Adrenal gland (tissue), 19 donors: ENCODE results near the gene POLR3B. TPM values are rescaled to one million over a fixed set of nuclear protein-coding genes. Genes with fewer than 3 reads are reported as not detected.
A peak's percentile ranks its signal among the peaks of the same experiment; 100 is the strongest.

Experiments
- DNase-seq, 7 donors: peaks; one replicate each; pipeline ENCODE4 v3.0.0-alpha.2; 2019 to 2020
- H3K27ac ChIP-seq, 5 donors: fragments of 200-600 bp; sonication (generic) in 4 of 5; 1 replicate in 3 of 5; 2 replicates in 2 of 5; pipeline versions ENCODE4 v1.5.1 to v1.8.0; 2016 to 2020; ENCODE audit warnings: mild to moderate bottlenecking in 1 of 5
- H3K27me3 ChIP-seq: fragments of 200-600 bp; 2 replicates; pipeline ENCODE4 v1.8.0; 2021
- H3K36me3 ChIP-seq, 2 donors: fragments of 200-600 bp; replicated peaks in 1 of 2; 1 replicate in 1 of 2; 2 replicates in 1 of 2; pipeline versions ENCODE4 v1.5.1 to v1.8.0; 2018 to 2022
- H3K4me1 ChIP-seq, 2 donors: fragments of 200-600 bp; replicated peaks in 1 of 2; 1 replicate in 1 of 2; 2 replicates in 1 of 2; pipeline versions ENCODE4 v1.5.1 to v1.8.0; 2018 to 2021
- H3K4me3 ChIP-seq, 4 donors: fragments of 200-600 bp; sonication (generic) in 3 of 4; one replicate each; pipeline ENCODE4 v1.5.1; 2016 to 2018
- H3K9me3 ChIP-seq, 3 donors: fragments of 200-600 bp; sonication (generic) in 1 of 3; replicated peaks in 1 of 3; 1 replicate in 2 of 3; 2 replicates in 1 of 3; pipeline versions ENCODE4 v1.5.1 to v1.8.0; 2016 to 2021
- CTCF ChIP-seq, 6 experiments: fragments of 450-650 bp in 4 of 6; fragments of 200-600 bp in 2 of 6; sonication (generic) in 1 of 6; IDR thresholded peaks; 1 replicate in 5 of 6; 2 replicates in 1 of 6; pipeline versions ENCODE4 v1.5.1 to v1.8.0; 2016 to 2021; ENCODE audit warnings: antibody characterized with exemption in 6 of 6, mild to moderate bottlenecking in 2 of 6, moderate library complexity in 1 of 6
- POLR2A ChIP-seq, 2 donors: fragments of 450-650 bp; IDR thresholded peaks; one replicate each; pipeline ENCODE4 v1.6.1; 2017; ENCODE audit warnings: antibody characterized with exemption in 2 of 2, mild to moderate bottlenecking in 2 of 2, moderate library complexity in 1 of 2
- WGBS, 4 donors: extraction: QIAGEN DNeasy Blood & Tissue Kit in 2 of 4; methylation state at CpG; one replicate each; pipeline versions ENCODE4 v1.1.5 to v1.1.7; 2013 to 2017; 5-methylcytosine and 5-hydroxymethylcytosine counted together
- intact Hi-C, 2 donors: fragments of 100-400 bp; cut with DNase I; formaldehyde crosslinking; loops; one replicate each; pipeline versions ENCODE4 v1.14.1 to v1.15.0; 2022 to 2023
- long read RNA-seq, 10 donors: library from polyadenylated mRNA in 3 of 10; unstranded in 2 of 10; stranded (forward) in 1 of 10; transcript quantifications; one replicate each; pipeline ENCODE4 v2.0.0 and lab custom pipeline, GENCODE V29; 2021 to 2026
- polyA plus RNA-seq, 3 donors: library from polyadenylated mRNA; stranded (reverse); fragments of 200-250 nt in 2 of 3; fragments of 350-450 nt in 1 of 3; fragmentation: Illumina TruSeq in 1 of 3; extraction: RNeasy Lipid Tissue Mini Kit (QIAGEN cat#74804) in 1 of 3; gene quantifications; one replicate each; pipeline ENCODE4 v1.2.3, GENCODE V29; 2013 to 2014
- total RNA-seq, 9 donors: library from RNA; depleted of rRNA in 4 of 9; stranded (reverse); fragments of >200 nt in 4 of 9; fragments of 120-200 nt in 1 of 9; fragmentation: NEBNext Ultra II Directional in 1 of 9; extraction: Animal tissue kit (Norgen Biotek cat#: 25700) in 1 of 9; gene quantifications; one replicate each; pipeline versions ENCODE4 v1.1.0 to v1.2.4, GENCODE V29; 2013 to 2023
- donor health status: healthy with polysubstance abuse.
- donor health status: Bipolar disorder and iron deficiency.
- donor health status: DM: yes; HTN: yes; CAD: no.
- donor health status: DM: no; HTN: no; CAD: no.
- donor health status: DM: no; HTN: no; CAD: no.
- donor health status: DM: yes; HTN: yes; CAD: no.

POLR3B gene
- 10 to 100 TPM in 8 of 9 donors, 1 to 10 TPM in 1; 9.8 to 22.4 (median 14.1) TPM for total RNA-seq
- polyA plus RNA-seq, result 10 to 100 TPM in 1 of 3 donors, 1 to 10 TPM in 2; 2.6 to 33.8 (median 2.7) TPM
- long read RNA-seq, donor 1, full-length matches to known transcripts, result 1 of 1 reads
- long read RNA-seq, donor 1, partial matches to known transcripts, result 0 of 1 reads
- long read RNA-seq, donor 1, other reads (novel, unspliced or antisense), result 0 of 1 reads
- long read RNA-seq, donor 2, result 0 reads
- long read RNA-seq, donor 3, full-length matches to known transcripts, result 1 of 1 reads
- long read RNA-seq, donor 3, partial matches to known transcripts, result 0 of 1 reads
- long read RNA-seq, donor 3, other reads (novel, unspliced or antisense), result 0 of 1 reads
- long read RNA-seq, donor 4, full-length matches to known transcripts, result 1 of 3 reads
- long read RNA-seq, donor 4, partial matches to known transcripts, result 0 of 3 reads
- long read RNA-seq, donor 4, other reads (novel, unspliced or antisense), result 2 of 3 reads
- long read RNA-seq, donor 5, full-length matches to known transcripts, result 14 of 17 reads
- long read RNA-seq, donor 5, partial matches to known transcripts, result 1 of 17 reads
- long read RNA-seq, donor 5, other reads (novel, unspliced or antisense), result 2 of 17 reads
- long read RNA-seq, donor 6, full-length matches to known transcripts, result 1 of 8 reads
- long read RNA-seq, donor 6, partial matches to known transcripts, result 1 of 8 reads
- long read RNA-seq, donor 6, other reads (novel, unspliced or antisense), result 6 of 8 reads
- long read RNA-seq, donor 7, result 0 reads
- long read RNA-seq, donor 8, result 0 reads
- long read RNA-seq, donor 9, full-length matches to known transcripts, result 2 of 2 reads
- long read RNA-seq, donor 9, partial matches to known transcripts, result 0 of 2 reads
- long read RNA-seq, donor 9, other reads (novel, unspliced or antisense), result 0 of 2 reads
- long read RNA-seq, donor 10, full-length matches to known transcripts, result 1 of 1 reads
- long read RNA-seq, donor 10, partial matches to known transcripts, result 0 of 1 reads
- long read RNA-seq, donor 10, other reads (novel, unspliced or antisense), result 0 of 1 reads

GRCh38 chr12:106357549-106358395 is at the start of gene POLR3B:
TSS of gene POLR3B (plus strand) at chr12:106357748. CDS start at chr12:106357880, 132 bp downstream.
- 0 to 1% (median 0%) methylated on average over 27 to 63 of the region's 63 CpGs for WGBS, 4 donors
- peak within 1 kb of the TSS in 3 of 4 donors; percentile 64 to 80 (median 70) for H3K4me3 ChIP-seq
- peak; percentile 93 to 99 (median 97) for DNase-seq
- peak; percentile 80 to 92 (median 88) for TF ChIP-seq CTCF (IDR thresholded peaks at IDR 0.05)
- peak; percentile 70 to 93 for TF ChIP-seq POLR2A (IDR thresholded peaks at IDR 0.05)
- no peaks in the 10 kb centered on the region for H3K9me3 ChIP-seq
- no peaks in the 10 kb centered on the region for H3K27me3 ChIP-seq
- no peaks in the 10 kb centered on the region for H3K36me3 ChIP-seq
- intact Hi-C loops, result loop anchor here in 1 of 2 donors (10.0 kb wide), 1 partner anchor 53 kb away; the partner anchor contains the start of gene TCP11L2
- peaks cover 16 to 23% of the 10 kb centered on the region in 2 donors for H3K4me1 ChIP-seq
- H3K27ac ChIP-seq, result peak within 1 kb of the TSS; percentile 57 to 96 (median 93)

GRCh38 chr12:106308121-106308520 is 49.4 kb upstream of the POLR3B start:
- Histone ChIP-seq H3K36me3 (no peaks in the 10 kb centered on the region), H3K9me3 (no peaks in the 10 kb centered on the region), H3K27me3 (no peaks in the 10 kb centered on the region), H3K4me3 (no peak overlapping the region), H3K27ac (no peak overlapping the region), H3K4me1 (peaks cover 20 to 33% of the 10 kb centered on the region in 2 donors)
- TF ChIP-seq CTCF (IDR thresholded peaks at IDR 0.05) (no peak), POLR2A (IDR thresholded peaks at IDR 0.05) (no peak)
- WGBS, 4 donors, result 79 to 100% (median 94%) methylated on average over 1 of the region's 1 CpG
- no peak for DNase-seq
- intact Hi-C loops, result loop anchor here in 1 of 2 donors (10.0 kb wide), 1 partner anchor 47 kb away; the partner anchor contains the start of gene POLR3B

DNA sequence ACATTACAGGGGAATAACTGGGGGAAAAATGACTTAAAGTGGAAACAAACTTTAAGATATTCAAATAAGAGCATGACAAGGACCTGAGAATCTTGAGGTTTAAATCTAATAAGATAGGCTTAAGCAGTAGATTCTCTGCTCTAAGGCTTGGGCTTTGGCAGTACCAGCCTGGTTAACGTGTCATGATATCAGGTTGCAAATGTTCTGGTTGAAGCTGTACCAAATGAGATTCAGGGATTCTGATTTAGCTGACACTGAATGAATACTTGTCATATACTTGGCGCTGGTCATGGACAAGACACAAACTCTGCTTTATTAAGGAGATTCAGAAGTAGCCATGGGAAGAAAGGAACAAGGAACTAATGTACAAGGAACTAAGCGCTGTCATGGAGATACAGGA is 48.9 kb upstream of the POLR3B start:
- intact Hi-C loops, result loop anchor here in 1 of 2 donors (10.0 kb wide), 1 partner anchor 46 kb away; the partner anchor contains the start of gene POLR3B
- Histone ChIP-seq H3K27ac (no peak overlapping the region), H3K4me1 (peaks cover 19 to 31% of the 10 kb centered on the region in 2 donors), H3K9me3 (no peaks in the 10 kb centered on the region), H3K36me3 (no peaks in the 10 kb centered on the region), H3K27me3 (no peaks in the 10 kb centered on the region), H3K4me3 (no peak overlapping the region)
- WGBS, 4 donors, result 88 to 96% (median 94%) methylated on average over 3 of the region's 3 CpGs
- no peak for TF ChIP-seq POLR2A (IDR thresholded peaks at IDR 0.05)
- no peak for TF ChIP-seq CTCF (IDR thresholded peaks at IDR 0.05)
- DNase-seq, result no peak
